Hepatocyte (in vitro differentiated cells): Measurements from ENCODE around the gene PHF10.

Experiments
- EZH2phosphoT487 ChIP-seq: fragments of 200-600 bp; sonication (generic); IDR thresholded peaks from one replicate; pipeline ENCODE4 v1.6.1; 2018; ENCODE audit warnings: antibody characterized with exemption, mild to moderate bottlenecking, low read depth, moderate library complexity; ENCODE audit not compliant: unreplicated experiment, severe bottlenecking
- TF ChIP-seq, protein P1 (sequence below): fragments of 200-600 bp; sonication (generic); IDR thresholded peaks from 2 replicates; pipeline ENCODE4 v1.5.1; 2016; ENCODE audit warnings: antibody characterized with exemption, mild to moderate bottlenecking; ENCODE audit not compliant: poor library complexity

DNA sequence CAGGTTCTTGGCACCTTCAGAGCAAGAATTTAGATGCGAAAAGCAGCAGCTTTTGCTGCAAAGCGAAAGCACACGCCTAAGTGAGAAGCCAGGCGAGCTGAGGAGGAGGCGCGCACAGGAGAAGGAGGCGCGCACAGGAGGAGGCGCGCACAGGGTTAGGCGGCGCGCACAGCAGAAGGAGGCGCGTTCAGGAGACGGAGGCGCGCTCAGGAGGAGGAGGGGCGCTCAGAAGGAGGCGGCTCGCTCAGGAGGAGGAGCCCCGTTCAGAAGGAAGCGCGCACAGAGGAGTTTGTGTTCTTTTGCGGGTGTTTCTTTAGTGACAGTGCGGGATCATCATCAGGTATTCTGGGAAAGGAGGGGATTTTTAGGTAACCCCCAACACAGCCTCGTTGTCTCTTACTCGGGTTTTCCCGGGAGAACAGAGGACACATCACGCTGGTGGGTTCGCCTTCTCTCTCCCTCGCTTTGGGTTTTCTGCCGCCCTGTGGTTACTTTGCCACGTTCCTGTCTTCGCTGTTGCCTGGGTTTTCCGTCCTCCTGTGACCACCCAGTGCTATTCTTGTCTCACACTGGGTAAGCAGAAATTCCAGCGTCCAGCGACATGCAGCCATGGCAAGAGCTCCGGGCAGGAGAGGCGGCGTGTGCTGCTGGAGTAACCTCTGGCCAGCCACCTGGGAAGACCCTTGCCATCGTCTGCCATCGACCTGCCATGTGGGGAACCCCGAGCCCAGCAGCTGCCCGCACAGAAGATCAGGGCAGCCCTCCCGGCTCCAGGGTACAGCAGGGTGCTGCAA lies 69.5 kb downstream of the PHF10 start:
- TF ChIP-seq, protein P1, sequence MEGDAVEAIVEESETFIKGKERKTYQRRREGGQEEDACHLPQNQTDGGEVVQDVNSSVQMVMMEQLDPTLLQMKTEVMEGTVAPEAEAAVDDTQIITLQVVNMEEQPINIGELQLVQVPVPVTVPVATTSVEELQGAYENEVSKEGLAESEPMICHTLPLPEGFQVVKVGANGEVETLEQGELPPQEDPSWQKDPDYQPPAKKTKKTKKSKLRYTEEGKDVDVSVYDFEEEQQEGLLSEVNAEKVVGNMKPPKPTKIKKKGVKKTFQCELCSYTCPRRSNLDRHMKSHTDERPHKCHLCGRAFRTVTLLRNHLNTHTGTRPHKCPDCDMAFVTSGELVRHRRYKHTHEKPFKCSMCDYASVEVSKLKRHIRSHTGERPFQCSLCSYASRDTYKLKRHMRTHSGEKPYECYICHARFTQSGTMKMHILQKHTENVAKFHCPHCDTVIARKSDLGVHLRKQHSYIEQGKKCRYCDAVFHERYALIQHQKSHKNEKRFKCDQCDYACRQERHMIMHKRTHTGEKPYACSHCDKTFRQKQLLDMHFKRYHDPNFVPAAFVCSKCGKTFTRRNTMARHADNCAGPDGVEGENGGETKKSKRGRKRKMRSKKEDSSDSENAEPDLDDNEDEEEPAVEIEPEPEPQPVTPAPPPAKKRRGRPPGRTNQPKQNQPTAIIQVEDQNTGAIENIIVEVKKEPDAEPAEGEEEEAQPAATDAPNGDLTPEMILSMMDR = no peak
- TF ChIP-seq EZH2phosphoT487 = no peak
